Skeletal muscle cell (primary cell): ENCODE measurements around the gene CIAPIN1.
A peak's percentile ranks its signal among the peaks of the same experiment; 100 is the strongest.
"Not testable (repeated sequence)": the region's sequence is repeated elsewhere in the genome, so short reads cannot be mapped to it uniquely, and the experiment has no call there.

Experiments
- DNase-seq: peaks from one replicate; pipeline ENCODE4 v3.0.0-alpha.2; 2010; ENCODE audit warnings: low read depth
- H3K4me3 ChIP-seq: 2 replicates; pipeline ENCODE4 v1.5.1; 2011; ENCODE audit warnings: low read depth, mild to moderate bottlenecking, control low read depth, low read length, moderate library complexity

CIAPIN1 gene

DNA sequence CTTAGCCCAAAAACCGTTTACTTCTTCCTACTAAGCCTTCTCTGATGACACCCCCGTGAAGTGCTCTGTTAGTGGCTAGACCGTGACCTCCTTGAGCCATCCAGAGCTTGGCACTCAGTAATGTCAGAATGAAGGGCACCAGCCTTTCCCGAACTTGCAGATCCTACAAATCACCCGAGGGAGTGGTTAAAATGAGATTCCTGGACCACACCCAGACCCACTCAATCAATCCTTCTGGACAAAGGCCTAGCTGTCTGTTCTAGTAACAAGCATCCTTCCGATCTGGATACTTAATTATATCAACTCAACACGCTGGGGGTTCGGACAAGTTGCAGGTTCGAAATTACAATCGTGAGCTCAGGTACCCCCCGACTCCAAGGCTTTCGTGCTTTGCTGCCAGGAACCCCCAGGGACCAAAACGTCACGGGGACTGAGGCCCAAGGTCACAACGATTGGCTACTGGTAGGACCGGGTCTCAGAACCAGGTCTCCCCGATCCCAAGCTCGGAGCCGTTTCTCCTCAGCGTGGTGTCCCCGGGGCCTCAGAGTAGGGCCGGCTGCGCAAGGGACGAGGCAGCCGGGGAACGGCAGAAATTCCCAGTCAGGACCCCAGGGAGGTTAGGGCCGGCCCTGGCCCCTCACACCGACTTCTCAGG is 527 bp downstream of the CIAPIN1 start:
- H3K4me3 ChIP-seq, result peak overlapping the region; percentile 82

GRCh38 chr16:57445510-57445909 is 1.7 kb downstream of the CIAPIN1 start:
- DNase-seq, result no peak
- H3K4me3 ChIP-seq, result no peak overlapping the region

More for the DNA sequence above, 527 bp downstream of the CIAPIN1 start:
- no peak for DNase-seq

DNA sequence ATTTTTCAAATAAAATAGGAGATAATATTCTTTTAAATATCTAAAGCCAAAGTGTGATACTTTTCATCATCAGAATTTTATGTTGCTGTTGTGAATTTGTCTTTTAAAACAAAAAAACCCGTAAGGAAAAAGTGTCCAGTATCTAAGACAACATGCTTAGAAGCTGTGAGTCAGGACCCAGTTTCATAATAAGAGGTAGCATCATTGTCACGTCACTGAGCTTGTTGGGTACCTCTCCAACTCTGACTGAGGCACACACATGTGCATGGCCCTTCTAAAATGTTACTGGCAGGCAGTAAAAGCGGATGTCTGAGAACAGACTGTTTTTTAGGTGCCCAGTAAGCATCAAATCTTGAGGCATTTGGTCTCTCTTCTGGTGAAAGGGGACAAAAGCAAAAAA is 2.5 kb downstream of the CIAPIN1 start:
- no peak overlapping the region for H3K4me3 ChIP-seq
- no peak for DNase-seq

- not testable (repeated sequence) for H3K4me3 ChIP-seq, DNase-seq
Observed at GRCh38 chr16:57440551-57440950, 6.6 kb downstream of the CIAPIN1 start.

GRCh38 chr16:57439947-57440346 is 7.2 kb downstream of the CIAPIN1 start:
- H3K4me3 ChIP-seq, DNase-seq: not testable (repeated sequence)

DNA sequence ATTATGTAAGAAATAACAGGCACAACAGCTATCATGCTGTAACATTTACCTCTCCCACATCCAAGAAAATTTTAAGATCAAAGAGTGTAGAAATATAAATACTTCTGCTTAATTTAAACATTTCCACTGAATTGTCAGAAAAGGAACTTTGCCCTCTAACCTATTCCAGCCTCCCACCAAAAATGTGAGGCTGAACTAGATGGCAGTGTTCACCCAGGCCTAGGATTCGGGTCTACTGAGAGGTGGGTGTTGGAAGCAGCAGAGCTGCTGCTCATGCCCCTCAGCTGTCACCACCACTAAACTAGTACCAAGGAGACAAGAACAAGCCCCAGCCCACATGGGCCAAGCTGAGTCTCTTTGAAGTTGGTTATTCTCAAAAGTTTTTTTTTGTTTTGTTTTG is 11.3 kb downstream of the CIAPIN1 start:
- no peak overlapping the region for H3K4me3 ChIP-seq

GRCh38 chr16:57434003-57434402 is 13.2 kb downstream of the CIAPIN1 start:
- DNase-seq, result no peak

More for the DNA sequence above, 11.3 kb downstream of the CIAPIN1 start:
- no peak for DNase-seq

DNA sequence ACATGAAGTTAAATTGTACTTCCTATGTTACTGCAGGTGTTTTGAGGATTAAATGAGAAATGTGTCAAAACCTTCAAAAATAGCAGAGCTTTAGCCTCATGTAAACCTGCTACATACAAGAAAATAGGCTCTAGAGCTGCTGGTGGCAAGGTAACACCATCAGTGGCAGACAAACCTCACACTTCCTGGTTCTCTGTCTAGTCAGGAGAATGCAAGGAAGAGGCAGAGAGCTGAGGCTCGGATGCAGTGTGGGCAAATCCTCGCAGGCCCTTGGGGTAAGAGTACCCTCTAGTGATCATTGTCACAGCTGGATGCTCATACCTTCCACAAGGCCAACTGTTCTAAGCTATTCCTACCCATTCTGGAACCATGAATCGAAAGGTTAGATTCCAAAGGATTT is 14.2 kb downstream of the CIAPIN1 start:
- no peak overlapping the region for H3K4me3 ChIP-seq
- DNase-seq, result no peak

More at GRCh38 chr16:57434003-57434402, 13.2 kb downstream of the CIAPIN1 start:
- no peak overlapping the region for H3K4me3 ChIP-seq

GRCh38 chr16:57432505-57432904 is 14.7 kb downstream of the CIAPIN1 start:
- no peak overlapping the region for H3K4me3 ChIP-seq
- DNase-seq, result no peak

DNA sequence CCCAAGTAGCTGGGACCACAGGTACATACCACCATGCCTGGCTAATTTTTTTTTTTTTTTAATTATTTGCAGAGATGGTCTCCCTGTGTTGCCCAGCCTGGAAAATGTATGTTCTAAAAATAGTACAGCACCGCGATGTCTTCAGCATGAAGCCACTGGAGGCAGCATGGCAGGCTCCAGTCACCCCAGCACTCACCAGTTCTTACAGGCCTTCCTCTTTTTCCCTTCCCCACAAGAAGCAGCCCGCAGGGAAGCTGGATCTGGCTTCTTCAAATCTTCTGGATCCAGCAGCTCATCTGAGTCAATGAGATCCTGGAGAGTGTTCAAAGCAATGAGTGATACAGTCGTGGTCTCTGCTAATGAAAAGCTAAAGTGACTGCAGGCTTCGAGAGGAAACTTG is 16.2 kb downstream of the CIAPIN1 start:
- no peak for DNase-seq
- H3K4me3 ChIP-seq, result no peak overlapping the region

- no peak overlapping the region for H3K4me3 ChIP-seq
- DNase-seq, result no peak
Observed at GRCh38 chr16:57427824-57428223, 19.4 kb downstream of the CIAPIN1 start.

DNA sequence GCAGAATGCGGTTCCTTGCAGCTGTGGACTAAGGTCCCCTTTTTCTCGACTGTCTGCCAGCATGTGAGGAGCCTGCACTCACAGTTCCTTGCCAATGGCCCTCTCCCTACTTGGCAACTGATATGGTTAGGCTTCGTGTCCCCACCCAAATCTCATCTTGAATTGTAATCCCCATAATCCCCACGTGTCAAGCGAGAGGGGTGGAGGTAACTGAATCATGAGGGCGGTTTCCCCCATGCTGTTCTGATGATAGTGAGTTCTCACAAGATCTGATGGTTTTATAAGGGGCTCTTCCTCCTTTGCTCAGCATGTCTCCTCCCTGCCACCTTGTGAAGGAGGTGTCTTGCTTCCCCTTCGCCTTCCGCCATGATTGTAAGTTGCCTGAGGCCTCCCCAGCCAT is 19.9 kb downstream of the CIAPIN1 start:
- no peak overlapping the region for H3K4me3 ChIP-seq
- DNase-seq, result no peak

- DNase-seq, result no peak
- H3K4me3 ChIP-seq, result no peak overlapping the region
Observed at GRCh38 chr16:57426356-57426755, 20.8 kb downstream of the CIAPIN1 start.

DNA sequence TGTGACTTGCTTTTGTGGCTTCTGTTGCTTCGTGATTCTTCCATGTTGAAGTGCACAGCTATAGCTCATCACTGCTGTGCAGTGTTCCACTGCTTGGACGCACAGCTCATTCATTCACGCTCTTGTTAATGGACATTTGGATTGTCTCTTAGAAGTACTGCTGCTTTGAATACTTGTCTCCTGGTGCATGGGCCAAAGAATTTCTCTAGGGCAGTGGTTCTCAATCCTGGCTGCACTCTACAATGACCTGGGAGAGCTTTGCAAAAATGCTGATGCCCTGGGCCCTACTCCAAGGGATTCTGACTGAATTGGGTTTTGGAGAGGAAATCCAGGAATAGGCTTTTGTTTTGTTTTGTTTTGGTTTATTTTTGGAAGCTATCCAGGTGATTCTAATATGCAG is 22.6 kb downstream of the CIAPIN1 start:
- DNase-seq, result no peak
- H3K4me3 ChIP-seq, result no peak overlapping the region

DNA sequence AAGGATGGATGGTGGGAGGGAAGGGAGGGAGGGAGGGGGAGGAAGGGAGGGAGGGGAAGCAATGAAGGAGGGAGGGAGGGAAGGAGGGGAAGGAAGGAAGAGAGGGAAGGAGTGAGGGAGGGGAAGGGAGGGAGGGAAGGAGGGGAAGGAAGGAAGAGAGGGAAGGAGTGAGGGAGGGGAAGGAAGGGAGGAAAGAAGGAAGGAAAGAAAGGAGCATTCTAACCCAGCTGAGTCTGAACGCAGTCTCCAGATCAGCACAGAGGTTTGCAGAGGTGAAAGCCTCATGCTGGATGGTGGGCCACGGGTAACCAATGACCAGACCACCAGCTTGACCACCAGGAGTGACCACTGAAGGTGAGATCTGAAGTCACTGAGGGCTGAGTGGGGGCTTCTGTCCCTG is 24.0 kb downstream of the CIAPIN1 start:
- DNase-seq, result no peak
- H3K4me3 ChIP-seq, result no peak overlapping the region

GRCh38 chr16:57422026-57422944 is 24.9 kb downstream of the CIAPIN1 start:
- DNase-seq, result peak; percentile 22
- H3K4me3 ChIP-seq, result no peak overlapping the region

- no peak for DNase-seq
- H3K4me3 ChIP-seq, result no peak overlapping the region
Observed at GRCh38 chr16:57419506-57419905, 27.7 kb downstream of the CIAPIN1 start.

DNA sequence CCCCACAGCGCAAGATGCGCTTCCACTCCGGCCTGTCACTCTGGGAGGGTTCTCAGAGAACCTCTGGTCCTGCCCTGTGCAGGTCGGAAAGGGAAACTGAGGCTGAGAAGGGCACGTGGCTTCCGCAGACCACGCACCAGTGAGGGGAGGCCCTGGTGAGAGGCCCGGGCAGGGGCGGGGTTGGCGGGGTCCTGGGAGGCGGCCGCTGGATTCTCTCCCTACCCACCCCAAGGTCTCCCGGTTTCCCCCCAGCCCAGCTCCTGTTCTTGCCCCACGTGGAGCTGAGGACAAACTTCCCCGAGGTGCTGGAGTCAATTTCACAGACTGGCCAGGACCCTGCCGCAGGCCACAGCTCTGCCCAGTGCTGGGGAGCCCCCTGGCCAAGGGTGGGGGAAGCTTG is 31.1 kb downstream of the CIAPIN1 start:
- no peak for DNase-seq
- H3K4me3 ChIP-seq, result no peak overlapping the region

- DNase-seq, result no peak
- H3K4me3 ChIP-seq, result no peak overlapping the region
Observed at GRCh38 chr16:57413733-57414132, 33.5 kb downstream of the CIAPIN1 start.

DNA sequence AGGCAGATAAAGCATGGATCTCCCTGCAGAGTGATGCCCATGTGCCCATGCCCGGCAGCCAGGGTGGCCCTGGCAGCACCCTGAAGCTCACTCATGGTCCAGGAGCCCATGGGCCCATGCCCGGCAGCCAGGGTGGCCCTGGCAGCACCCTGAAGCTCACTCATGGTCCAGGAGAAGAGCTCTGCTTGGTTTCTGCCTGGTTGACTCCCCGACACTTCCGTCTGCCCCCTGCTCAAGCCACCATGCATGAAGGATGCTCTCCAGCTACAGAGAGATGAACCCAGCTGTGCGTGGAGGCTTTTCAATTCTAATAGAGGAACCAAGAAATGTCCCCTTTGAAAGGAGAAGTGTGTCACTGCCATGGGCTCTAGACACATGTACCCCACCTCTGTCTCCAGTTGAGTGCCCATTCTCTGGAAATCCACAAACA is 33.9 kb downstream of the CIAPIN1 start:
- H3K4me3 ChIP-seq, result no peak overlapping the region
- no peak for DNase-seq

- H3K4me3 ChIP-seq, result no peak overlapping the region
Observed at GRCh38 chr16:57412584-57412983, 34.6 kb downstream of the CIAPIN1 start.

More at GRCh38 chr16:57412584-57412983, 34.6 kb downstream of the CIAPIN1 start:
- DNase-seq, result no peak
